ENCODE data around the gene BOLA3.
"Not testable (repeated sequence)": the region's sequence is repeated elsewhere in the genome, so short reads cannot be mapped to it uniquely, and the experiment has no call there.

Gene BOLA3, protein sequence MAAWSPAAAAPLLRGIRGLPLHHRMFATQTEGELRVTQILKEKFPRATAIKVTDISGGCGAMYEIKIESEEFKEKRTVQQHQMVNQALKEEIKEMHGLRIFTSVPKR

DNA sequence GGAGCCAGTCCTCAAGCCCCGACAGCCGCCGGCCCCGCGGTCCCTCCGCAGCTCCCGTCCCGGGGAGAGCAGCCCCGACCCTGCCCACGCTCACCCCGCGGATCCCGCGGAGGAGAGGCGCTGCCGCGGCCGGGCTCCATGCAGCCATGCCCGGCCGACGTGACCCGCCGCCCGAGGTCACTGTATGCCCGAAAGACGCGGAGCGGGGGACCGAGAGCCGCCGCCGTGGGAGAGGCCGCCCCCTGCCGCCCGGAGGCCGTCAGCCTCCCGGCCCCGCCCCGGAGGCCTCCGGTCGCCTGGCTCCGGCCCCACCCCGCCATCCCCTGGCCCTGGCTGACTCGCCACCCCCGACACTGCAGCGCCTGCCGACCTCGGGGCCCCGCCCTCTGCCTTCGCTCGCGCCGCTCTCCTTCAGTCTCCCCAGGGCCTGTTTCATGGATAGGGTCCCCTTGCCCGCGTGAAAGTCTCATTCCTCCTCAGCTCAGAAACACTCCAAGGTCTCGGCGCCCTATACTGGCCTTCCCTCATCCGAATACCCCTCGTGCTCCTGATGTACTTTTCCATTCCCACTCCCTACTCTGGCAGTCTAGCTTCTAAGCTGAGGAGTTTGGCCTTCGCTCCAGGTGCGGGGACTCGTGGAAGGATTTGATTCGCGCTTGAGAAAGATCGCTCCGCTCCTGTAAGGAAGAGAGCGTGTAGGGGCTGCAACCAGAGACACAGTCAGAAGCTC is at the start of gene BOLA3:
BOLA3 (minus strand) TSS at position 186 of the 730 bp plus-strand sequence; CDS start at position 148, 38 bp downstream.
- peak; percentile 90 for DNase-seq

DNA sequence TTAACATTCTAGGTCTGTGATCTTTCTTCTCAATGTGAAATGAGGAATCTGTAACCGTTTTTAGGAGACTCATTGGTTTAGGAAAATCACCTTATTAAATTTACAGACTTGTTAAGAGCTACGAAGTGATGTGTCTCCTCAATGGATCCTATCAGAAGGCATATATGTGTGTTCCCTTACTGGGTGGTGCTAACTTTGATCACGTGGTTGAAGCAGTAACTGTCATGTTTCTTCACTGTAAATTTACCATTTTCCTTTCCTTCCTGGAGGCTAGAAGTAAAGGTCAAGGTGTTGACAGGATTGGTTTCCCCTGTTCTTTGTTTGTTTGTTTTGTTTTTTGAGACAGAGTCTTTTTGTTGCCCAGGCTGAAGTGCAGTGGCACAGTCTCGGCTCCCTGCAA is 49.3 kb upstream of the BOLA3 start:
- DNase-seq: no peak

DNA sequence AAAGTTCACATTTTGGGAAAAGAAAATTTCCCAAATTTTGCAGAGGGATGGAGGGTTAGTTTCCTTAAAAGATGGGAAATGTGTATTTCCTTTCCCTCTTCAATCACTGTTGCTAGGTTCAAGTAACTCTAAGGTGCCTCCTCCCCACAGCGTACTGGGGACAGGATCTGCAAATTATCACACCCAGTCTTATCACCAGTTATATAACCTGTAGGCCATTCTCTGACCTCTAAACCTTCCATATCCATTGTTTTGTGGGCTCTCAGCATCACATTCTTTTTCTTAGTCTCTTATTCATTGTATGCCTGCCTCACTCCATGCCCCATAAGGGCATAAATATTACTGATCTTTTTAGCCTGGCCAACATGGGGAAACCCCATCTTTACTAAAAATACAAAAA is 47.1 kb upstream of the BOLA3 start:
- no peak for DNase-seq

DNA sequence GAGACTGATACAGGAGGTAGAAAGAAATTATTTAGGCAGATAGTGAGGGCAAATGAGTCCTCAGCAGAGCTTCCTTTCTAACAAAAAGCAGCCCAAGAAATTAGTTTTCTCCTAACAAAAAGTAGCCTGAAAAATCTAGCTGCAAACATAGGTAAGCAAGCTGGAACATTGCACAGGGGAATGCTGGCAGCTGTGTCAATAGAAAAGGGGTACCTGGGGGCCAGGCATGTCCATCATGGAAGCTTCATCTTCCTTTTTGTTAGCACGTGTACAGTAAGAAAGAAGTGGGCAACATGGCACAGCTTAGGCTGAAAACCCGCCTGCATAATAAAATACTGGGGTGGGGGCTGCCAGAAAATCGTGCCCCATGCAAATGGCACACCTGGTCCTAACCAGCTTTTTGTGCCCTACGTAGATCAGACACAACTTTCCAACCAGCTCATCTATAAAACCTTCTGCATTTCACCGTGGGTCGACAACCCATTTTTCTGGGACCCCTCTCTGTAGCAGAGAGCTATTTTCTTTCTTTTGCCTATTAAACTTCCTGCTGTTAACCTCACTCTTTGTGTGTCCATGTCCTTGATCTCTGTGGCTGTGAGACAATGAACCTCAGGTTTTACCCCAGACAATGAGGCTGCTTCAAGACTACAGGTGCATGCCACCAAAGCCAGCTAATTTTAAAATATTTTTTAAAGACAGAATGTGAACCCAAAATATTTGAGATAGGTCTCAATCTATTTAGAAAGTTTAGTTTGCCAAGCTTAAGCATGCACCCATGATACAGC is 44.1 kb upstream of the BOLA3 start:
- no peak for DNase-seq

DNA sequence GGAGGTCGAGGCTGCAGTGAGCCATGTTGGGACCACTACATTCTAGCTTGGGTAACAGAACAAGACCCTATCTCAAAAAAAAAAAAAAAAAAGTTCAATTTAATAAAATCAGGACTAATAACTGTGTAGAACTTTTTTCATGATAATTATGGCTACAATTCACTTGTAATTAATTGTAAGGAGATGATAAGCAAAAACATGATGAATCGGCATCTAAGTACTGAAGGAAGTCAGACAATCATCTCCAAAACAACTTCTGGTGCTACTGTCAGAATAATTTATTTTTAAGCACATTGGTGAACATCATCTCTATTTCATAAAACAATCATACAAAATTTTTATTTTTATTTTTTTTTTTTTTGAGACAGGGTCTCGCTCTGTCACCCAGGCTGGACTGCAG is 41.0 kb upstream of the BOLA3 start:
- DNase-seq: no peak

DNA sequence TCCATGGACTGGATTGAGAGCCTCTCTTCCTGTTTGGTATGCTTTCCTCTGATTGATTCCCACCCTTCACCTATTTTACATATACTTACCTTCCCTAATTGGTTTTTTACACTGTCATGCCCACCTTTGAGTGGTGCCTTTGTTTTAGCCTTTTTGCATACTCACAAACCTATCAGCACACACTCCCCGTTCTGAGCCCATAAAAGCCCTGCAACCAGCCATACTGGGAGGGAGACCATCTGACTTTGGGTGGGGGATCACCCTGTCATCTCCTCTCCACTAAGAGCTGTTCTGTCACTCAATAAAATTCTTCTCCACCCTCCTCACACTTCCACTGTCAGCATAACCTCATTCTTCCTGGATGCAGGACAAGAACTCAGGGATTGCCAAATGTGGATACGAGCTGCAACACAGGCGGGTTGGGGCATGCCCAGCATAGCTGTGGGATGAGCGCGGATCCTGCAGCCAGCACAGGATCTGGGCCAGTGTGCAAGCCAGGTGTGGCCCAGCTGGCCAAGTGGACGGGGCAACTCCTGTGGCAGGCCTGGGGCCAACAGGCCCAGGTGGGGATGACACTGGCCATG is 40.4 kb upstream of the BOLA3 start:
- DNase-seq: no peak

DNA sequence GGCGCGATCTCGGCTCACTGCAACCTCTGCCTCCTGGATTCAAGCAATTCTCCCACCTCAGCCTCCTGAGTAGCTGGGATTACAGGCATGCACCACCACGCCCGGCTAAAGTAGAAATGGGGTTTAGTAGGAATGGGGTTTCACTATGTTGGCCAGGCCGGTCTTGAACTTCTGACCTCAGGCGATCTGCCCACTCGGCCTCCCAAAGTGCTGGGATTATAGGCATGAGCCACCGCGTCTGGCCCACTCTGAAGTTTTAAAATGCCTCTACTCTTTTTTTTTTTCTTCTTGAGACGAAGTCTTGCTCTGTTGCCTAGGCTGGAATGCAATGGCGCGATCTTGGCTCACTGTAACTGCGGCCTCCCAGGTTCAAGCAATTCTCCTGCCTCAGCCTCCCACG is 39.0 kb upstream of the BOLA3 start:
- not testable (repeated sequence) for DNase-seq

DNA sequence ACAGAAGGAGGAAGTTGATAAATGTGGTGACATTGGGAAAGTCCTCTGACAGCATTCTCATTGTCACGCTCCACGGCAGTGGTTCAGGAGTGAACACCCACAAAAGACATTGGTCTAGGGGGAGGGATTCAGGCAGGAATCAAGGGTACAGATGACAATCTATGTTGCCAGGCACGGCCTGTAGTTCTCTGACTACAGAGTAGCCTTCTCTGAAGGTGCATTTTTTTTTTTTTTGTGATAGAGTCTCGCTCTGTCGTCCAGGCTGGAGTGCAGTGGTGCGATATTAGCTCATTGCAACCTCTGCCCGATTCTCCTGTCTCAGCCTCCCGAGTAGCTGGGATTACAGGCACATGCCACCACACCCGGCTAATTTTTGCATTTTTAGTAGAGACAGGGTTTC is 38.3 kb upstream of the BOLA3 start:
- DNase-seq: no peak

DNA sequence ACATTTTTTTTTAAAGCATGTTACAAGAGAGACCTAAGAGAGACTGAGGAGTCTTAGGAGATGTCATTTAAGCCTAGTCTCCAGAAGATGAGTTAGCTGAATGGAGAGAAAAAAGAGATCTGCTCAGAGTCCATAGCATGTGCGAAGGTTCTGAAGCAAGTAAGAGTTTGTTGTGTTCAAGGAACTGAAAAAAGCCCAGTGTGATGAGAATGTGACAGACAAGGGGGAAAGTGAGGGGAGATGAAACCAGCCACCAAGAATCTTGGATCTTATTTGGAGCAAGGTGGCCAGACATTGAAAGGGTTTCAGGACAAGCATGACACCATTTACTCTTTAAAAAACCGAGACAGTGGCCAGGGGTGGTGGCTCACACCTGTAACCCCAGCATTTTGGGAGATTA is 36.2 kb upstream of the BOLA3 start:
- DNase-seq: no peak

DNA sequence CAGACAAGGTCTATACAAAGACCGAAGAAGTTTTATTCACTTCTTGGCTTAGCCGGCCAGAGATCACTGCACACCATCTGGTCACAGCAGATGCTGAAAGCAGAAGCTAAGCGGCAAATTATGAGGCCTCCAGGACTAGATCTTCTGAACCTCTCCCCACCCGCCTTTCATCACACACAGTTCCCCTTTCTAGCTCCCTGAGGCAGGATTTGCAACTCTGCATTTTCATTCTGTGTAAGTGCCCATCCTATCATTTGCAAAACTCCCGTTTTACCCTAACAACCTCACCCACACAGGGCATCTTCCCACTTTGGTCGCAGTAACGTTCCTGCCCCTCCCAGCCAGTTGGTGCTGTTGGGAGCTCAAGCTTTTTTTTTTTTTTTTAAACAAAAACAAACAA is 34.0 kb upstream of the BOLA3 start:
- peak; percentile 31 for DNase-seq

DNA sequence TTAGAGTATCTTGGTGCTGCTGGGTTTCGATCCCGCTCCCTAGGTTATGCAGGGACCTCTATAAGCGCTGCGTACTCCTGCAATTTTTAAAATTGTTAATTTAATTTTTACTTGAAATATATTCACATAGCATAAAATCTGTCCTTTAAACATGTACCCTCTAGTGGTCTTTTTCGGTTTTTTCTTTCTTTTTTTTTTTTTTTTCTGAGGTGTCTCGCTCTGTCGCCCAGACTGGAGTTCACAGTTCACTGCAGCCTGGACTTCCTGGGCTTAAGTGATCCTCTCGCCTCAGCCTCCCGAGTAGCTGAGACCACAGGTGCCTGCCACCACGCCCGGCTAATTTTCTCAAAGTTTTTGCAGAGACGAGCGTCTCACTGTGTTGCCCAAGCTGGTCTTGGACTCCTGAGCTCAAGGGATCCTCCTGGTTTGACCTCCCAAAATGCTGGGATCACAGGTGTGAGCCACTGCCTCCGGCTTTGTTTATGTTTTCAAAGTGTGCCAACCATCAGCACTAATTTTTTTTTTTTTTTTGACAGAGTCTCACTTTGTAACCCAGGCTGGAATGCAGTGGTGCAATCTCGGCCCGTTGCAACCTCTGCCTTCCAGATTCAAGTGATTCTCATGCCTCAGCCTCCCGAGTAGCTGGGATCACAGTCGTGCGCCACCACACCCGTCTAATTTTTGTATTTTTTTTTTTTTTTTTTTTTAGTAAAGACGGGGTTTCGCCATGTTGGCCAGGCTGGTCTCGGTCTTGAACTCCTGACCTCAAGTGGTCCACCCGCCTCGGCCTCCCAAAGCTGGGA is 31.6 kb upstream of the BOLA3 start:
- DNase-seq: no peak

DNA sequence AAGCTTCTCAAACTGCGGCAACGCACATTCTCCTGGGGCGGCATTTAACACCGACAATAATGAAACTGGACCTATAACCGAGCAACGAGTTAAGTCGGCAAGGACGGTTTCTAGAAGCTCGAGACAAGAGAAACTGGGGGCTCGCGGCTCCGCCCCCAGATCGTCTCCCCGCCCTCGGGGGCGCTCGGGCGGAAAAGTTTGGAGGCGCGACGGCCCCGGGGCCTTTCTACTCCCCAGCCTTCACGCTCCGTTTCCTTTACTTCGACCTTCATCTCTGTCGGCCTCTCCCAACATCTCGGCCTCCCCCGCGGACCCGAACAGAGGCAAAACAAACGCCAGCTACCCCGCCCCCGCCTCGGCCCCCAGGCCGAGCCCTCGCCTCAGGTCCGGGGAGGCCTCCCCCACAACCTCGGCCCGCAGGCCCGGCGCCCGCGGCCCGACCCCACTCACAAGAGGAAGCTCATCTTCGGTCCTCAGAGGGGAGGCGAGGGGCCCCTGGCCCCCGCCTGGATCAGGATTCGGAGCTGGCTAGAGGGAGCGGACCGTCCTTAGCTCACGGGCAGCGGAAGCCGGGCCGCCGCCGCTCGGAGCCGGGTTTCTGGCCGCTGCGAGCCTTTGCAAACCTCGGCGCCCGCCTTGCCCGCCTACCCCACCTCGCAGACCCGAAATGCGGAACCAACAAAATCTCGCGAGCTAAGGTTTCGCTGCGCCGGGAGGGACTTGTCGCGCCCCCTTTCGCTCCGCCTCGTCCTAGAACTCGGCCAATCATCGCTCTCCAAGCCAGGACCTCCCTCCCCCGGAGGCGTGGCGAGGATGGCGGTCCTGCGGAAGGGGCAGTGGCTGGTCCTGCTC is 30.7 kb upstream of the BOLA3 start, which contains the start of gene MOB1A:
MOB1A (minus strand) TSS at position 669 of the 852 bp plus-strand sequence; CDS start at position 464, 205 bp downstream.
- DNase-seq: peak; percentile 99

DNA sequence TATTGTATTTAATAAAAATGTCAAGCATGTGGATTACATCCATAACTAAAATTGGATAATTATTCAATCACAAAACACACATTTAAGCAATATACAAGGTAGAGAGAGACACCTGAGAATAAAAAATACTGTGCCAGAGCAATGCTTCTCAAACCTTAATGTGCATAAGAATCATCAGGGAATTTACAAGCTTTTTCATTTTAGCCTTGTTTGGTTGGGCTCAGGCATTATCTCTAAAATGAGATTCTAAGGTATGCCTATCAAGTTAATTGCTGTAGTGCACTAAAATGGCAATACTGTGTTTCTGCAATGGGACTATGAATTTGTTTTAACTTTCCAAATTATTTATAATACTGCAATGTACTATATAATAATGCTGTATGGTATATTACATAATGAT is 30.0 kb upstream of the BOLA3 start:
- no peak for DNase-seq

DNA sequence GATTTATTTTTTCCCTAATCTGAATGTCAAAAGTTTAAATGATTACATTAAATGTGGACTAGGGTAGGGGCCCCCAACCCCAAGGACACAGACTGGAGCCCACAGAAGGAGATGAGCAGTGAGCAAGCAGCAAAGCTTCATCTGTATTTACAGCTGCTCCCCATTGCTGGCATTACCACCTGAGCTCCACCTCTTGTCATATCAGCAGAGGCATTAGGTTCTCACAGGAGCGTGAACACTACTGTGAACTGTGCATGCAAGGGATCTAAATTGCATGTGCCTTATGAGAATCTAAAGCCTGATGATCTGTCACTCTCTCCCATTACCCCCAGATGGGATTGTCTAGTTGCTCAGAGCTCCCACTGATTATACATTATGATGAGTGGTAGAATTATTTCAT is 27.2 kb upstream of the BOLA3 start:
- no peak for DNase-seq

DNA sequence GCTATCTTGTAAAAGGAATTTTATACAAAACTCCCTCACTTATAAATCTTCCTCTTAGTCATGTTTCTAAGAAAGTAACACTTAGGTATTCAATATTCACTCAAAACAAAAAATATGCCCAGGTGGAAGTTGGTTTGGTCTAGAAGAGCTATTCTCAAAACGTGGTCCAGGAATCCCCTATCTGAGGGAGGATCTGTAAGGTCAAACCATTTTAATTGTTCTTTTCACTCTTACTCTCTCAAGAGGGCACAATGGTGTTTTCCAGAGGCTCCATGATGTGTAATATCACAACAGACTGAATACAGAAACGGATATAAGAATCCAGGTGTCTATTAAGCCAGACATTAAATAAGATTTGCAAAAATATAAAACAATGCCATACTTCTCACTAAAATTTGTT is 21.0 kb upstream of the BOLA3 start:
- DNase-seq: no peak

DNA sequence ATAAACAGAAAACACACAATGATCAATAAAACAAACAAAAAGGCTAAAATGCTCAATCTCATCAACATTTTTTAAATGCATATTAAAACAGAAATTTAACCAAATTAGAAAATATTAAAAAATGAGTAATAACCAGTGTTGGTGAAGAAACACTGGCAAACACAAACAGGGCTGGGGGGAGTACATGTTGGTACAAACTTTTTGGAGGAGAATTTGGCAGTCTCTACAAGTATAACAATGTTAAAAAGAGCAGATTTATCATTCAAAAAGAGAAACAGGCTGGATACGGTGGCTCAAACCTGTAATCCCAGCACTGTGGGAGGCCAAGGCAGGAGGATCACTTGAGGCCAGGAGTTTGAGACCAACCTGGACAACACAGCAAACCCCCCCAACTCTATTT is 17.0 kb upstream of the BOLA3 start:
- DNase-seq: no peak

DNA sequence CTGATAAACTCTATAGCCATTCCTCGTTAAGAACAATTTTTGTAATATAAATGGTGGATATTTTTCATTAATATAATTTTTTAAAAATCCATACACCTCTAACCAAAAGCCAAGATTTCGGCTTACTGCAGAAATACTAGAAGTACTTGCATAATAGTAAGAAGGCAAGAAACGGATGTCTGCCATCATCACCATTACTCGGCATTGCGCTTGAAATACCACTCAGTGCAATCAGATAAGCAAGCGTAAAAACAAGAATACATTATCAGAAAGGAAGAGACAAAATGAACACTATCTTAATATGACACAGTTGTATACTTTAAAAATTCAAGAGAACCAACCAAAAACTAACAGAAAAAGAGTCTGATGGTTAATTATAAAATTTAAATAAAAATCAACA is 15.2 kb upstream of the BOLA3 start:
- DNase-seq: no peak

DNA sequence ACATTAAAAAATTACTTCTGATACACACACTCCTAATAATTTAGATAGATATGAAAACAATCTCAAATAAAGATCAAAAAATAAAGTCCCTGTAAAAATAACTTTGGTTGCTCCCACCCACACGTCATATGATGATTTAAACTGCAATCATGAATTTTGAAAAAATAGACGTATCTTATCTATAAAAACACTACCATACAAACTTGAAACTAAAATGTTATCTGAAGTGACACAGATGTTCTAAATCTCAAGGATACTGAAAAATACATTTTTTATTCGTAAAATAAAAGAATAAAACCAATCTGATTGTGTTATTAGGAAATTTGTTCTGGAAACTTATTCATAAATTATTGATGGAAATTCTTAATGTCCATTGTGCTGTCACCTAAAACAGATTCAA is 8.1 kb upstream of the BOLA3 start:
- DNase-seq: no peak

DNA sequence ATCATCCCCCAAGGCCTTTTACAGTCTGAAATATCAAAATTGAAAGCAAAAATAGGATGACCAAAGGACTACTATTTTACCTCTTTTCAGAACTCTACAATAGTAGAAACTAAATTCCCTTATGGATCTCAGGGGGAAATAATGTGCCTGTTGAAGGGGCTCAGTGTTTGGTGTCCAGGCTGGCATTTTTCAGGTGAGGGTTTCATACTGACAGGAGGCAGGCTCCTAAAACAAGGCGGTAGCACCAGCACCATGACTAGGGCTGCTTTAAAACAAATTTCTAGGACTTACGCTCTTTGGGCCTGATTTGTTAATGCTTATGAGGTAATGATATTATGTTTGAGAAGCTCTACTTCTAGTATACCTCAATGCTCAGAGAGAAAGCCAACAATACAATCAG is 5.2 kb upstream of the BOLA3 start:
- no peak for DNase-seq

DNA sequence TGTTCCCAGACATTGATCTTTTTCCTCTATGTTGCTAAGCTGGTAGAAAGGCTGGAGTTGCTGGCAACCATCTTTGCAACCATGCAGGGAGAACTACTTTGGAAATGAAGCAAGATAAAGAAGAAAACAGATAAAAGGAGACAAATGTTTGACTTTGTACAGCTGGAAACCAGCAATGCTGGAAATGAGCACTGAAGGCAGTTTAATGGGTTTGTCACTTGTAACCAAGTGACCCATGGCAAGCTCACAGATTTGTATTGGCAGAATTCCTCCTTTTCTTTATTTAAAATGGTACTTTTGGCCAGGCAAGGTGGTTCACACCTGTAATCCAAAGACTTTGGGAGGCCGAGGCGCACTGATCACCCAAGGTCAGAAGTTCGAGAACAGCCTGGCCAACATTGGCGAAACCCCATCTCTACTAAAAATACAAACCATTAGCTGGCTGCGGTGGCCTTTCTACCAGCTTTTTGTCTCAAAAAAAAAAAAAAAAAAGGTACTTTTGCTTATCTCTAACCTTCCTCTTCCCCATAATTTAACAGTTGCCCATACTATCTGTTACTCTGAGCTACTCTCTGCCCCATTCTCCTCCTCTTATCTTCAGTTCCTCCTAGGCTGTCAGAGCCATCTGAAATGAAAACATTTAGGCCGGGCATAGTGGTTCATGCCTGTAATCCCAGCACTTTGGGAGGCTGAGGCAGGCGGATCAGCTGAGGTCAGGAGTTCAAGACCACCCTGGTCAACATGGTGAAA is 2.0 kb upstream of the BOLA3 start:
- no peak for DNase-seq

DNA sequence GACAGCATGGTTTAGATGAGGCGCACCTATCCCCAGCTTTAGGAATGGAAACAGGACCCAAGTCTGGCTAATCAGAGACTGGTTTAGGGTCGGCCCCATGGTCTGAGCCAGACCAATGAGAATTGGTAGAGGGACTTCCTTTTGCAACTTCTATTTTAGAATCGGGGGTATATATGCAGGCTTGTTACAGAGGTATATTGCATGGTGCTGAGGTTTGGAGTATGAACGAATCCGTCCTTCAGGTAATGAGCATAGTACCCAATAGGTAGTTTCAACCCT is 1.5 kb upstream of the BOLA3 start:
- no peak for DNase-seq

Data from right hindlimb (tissue), 1 donor.